HG03064 (cell line): ENCODE measurements around the gene INSC.

Experiments used
- ATAC-seq: cut with Tn5 transposase; IDR thresholded peaks from one replicate; pipeline ENCODE4 v1.9.1; 2021; ENCODE audit warnings: low read depth; ENCODE audit not compliant: unreplicated experiment

Gene INSC

GRCh38 chr11:15212876-15213275 lies 98.2 kb downstream of the INSC start:
- ATAC-seq: no peak

- no peak for ATAC-seq
These were observed 98.9 kb downstream of the INSC start for GRCh38 chr11:15213471-15214231.

- no peak for ATAC-seq
These were observed 100.3 kb downstream of the INSC start for GRCh38 chr11:15215005-15215404.

GRCh38 chr11:15216678-15217077 lies 102.0 kb downstream of the INSC start:
- no peak for ATAC-seq

GRCh38 chr11:15217416-15217815 lies 102.7 kb downstream of the INSC start:
- ATAC-seq: no peak

- ATAC-seq: no peak
These were observed 108.1 kb downstream of the INSC start for GRCh38 chr11:15222777-15223176.

GRCh38 chr11:15223318-15223717 lies 108.6 kb downstream of the INSC start:
- ATAC-seq: no peak

GRCh38 chr11:15224466-15224865 lies 109.7 kb downstream of the INSC start:
- no peak for ATAC-seq

- no peak for ATAC-seq
These were observed 112.3 kb downstream of the INSC start for GRCh38 chr11:15227011-15227410.

GRCh38 chr11:15228331-15228849 lies 113.7 kb downstream of the INSC start:
- ATAC-seq: no peak

GRCh38 chr11:15229069-15229468 lies 114.3 kb downstream of the INSC start:
- no peak for ATAC-seq

GRCh38 chr11:15232496-15232895 lies 117.8 kb downstream of the INSC start:
- no peak for ATAC-seq

GRCh38 chr11:15233371-15234165 lies 118.8 kb downstream of the INSC start:
- ATAC-seq: no peak

GRCh38 chr11:15234796-15235195 lies 120.1 kb downstream of the INSC start:
- no peak for ATAC-seq

- ATAC-seq: no peak
These were observed 121.8 kb downstream of the INSC start for GRCh38 chr11:15236559-15236958.

- ATAC-seq: no peak
These were observed 124.1 kb downstream of the INSC start for GRCh38 chr11:15238856-15239255.

- no peak for ATAC-seq
These were observed 134.0 kb downstream of the INSC start for GRCh38 chr11:15248749-15249148.

GRCh38 chr11:15258433-15259165 lies 143.9 kb downstream of the INSC start:
- no peak for ATAC-seq

GRCh38 chr11:15266999-15267398 lies 152.3 kb downstream of the INSC start:
- no peak for ATAC-seq

- ATAC-seq: no peak
These were observed 153.9 kb downstream of the INSC start for GRCh38 chr11:15268598-15268997.

GRCh38 chr11:15275141-15275540 lies 160.4 kb downstream of the INSC start:
- no peak for ATAC-seq
